ENCODE measurements around the gene MYRIP. TPM values are rescaled to one million over a fixed set of nuclear protein-coding genes. Genes with fewer than 3 reads are reported as not detected.

MYRIP gene
- polyA plus RNA-seq, 3 donors = not detected

DNA sequence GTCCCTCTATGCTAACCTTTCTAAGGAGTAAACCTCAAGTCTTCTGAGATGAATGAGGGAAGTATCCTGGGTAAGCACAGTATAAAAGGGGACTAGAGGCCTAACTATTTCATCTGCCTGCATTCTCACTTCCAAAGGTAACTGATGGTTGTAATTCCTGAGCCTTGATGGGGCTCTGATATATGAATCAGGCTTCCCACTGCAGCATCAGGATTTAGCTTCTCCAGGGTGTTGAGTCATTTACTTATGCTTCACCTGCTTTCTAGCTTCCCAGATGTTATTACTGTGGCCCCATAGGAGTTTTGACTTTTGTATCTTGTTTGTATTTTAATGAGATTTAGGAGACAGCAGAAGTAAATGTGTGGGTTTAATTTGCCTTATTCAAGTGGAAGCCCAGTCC, 292.8 kb downstream of the MYRIP start:
- Mint-ChIP-seq H3K27ac (no peak overlapping the region), H3K4me1 (no peaks in the 10 kb centered on the region), H3K4me3 (no peak overlapping the region), H3K27me3 (ENCODE audit: low read depth in 3 of 3) (peaks cover 0 to 4% (median 3%) of the 10 kb centered on the region in 3 donors), H3K9me3 (peaks cover 0 to 8% (median 3%) of the 10 kb centered on the region in 7 donors), H3K36me3 (no peaks in the 10 kb centered on the region)
- H3K4me3 ChIP-seq (replicated peaks in 1 of 3; ENCODE audit: low read depth in 2 of 3, low read length in 3 of 3) = no peak overlapping the region
- no peaks in the 10 kb centered on the region for H3K36me3 ChIP-seq (replicated peaks in 1 of 2; ENCODE audit: control insufficient read depth in 1 of 2, insufficient read depth in 2 of 2, low read length in 2 of 2)
- H3K4me1 ChIP-seq (ENCODE audit: control insufficient read depth in 1 of 2, insufficient read depth in 2 of 2, low read length in 2 of 2) = no peaks in the 10 kb centered on the region
- peaks cover 0 to 5% of the 10 kb centered on the region in 2 donors for H3K9me3 ChIP-seq (replicated peaks in 1 of 2; ENCODE audit: control insufficient read depth in 1 of 2, insufficient read depth in 1 of 2, low read length in 2 of 2)
- no peaks in the 10 kb centered on the region for H3K27me3 ChIP-seq (ENCODE audit: control insufficient read depth in 2 of 2, insufficient read depth in 2 of 2, low read length in 2 of 2)
- H3K9ac ChIP-seq (ENCODE audit: insufficient read depth, low read length, poor library complexity, severe bottlenecking) = no peak overlapping the region
- intact Hi-C loops (cut with micrococcal nuclease) = no loop called here
- no peak overlapping the region for H3K4me2 ChIP-seq (replicated peaks; ENCODE audit: extremely low read depth, low read length, poor library complexity, severe bottlenecking)
- TF ChIP-seq, protein P1, sequence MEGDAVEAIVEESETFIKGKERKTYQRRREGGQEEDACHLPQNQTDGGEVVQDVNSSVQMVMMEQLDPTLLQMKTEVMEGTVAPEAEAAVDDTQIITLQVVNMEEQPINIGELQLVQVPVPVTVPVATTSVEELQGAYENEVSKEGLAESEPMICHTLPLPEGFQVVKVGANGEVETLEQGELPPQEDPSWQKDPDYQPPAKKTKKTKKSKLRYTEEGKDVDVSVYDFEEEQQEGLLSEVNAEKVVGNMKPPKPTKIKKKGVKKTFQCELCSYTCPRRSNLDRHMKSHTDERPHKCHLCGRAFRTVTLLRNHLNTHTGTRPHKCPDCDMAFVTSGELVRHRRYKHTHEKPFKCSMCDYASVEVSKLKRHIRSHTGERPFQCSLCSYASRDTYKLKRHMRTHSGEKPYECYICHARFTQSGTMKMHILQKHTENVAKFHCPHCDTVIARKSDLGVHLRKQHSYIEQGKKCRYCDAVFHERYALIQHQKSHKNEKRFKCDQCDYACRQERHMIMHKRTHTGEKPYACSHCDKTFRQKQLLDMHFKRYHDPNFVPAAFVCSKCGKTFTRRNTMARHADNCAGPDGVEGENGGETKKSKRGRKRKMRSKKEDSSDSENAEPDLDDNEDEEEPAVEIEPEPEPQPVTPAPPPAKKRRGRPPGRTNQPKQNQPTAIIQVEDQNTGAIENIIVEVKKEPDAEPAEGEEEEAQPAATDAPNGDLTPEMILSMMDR (IDR thresholded peaks at IDR 0.05) = no peak
- no peaks in the 10 kb centered on the region for H4K20me1 ChIP-seq (ENCODE audit: insufficient read depth, low read length)
- no peaks in the 10 kb centered on the region for H3K79me2 ChIP-seq (ENCODE audit: insufficient read depth, low read length)
- DNase-seq = no peak
- H3K27ac ChIP-seq (ENCODE audit: low read depth in 1 of 2, low read length in 2 of 2) = no peak overlapping the region
- H2AFZ ChIP-seq (ENCODE audit: insufficient read depth, low read depth, low read length, poor library complexity, severe bottlenecking) = no peak overlapping the region

DNA sequence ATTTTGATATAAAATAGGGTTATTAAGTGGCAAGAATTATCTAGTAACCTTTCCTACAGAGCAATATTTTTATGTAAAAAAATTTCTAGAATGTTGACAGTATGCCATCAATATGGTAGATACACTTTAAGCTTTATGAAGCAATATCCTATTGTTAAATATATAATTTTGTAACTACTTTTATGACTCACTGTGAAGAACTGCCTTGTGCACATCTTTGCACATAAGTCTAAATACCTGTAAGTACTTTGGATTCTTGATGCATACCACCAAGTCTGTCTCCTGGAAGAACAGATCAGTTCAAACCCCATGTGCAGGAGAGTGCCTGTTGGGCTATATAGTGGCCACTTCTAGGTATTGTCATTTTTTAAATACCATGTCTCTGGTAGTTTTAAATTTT, 294.4 kb downstream of the MYRIP start:
- Histone ChIP-seq H2AFZ (ENCODE audit: insufficient read depth, low read depth, low read length, poor library complexity, severe bottlenecking) (no peak overlapping the region), H3K4me1 (ENCODE audit: control insufficient read depth in 1 of 2, insufficient read depth in 2 of 2, low read length in 2 of 2) (no peaks in the 10 kb centered on the region), H3K36me3 (replicated peaks in 1 of 2; ENCODE audit: control insufficient read depth in 1 of 2, insufficient read depth in 2 of 2, low read length in 2 of 2) (no peaks in the 10 kb centered on the region), H4K20me1 (ENCODE audit: insufficient read depth, low read length) (no peaks in the 10 kb centered on the region), H3K4me3 (replicated peaks in 1 of 3; ENCODE audit: low read depth in 2 of 3, low read length in 3 of 3) (no peak overlapping the region), H3K79me2 (ENCODE audit: insufficient read depth, low read length) (no peaks in the 10 kb centered on the region), H3K27ac (ENCODE audit: low read depth in 1 of 2, low read length in 2 of 2) (no peak overlapping the region), H3K4me2 (replicated peaks; ENCODE audit: extremely low read depth, low read length, poor library complexity, severe bottlenecking) (no peak overlapping the region), H3K9me3 (replicated peaks in 1 of 2; ENCODE audit: control insufficient read depth in 1 of 2, insufficient read depth in 1 of 2, low read length in 2 of 2) (peaks cover 0 to 5% of the 10 kb centered on the region in 2 donors), H3K9ac (ENCODE audit: insufficient read depth, low read length, poor library complexity, severe bottlenecking) (no peak overlapping the region), H3K27me3 (ENCODE audit: control insufficient read depth in 2 of 2, insufficient read depth in 2 of 2, low read length in 2 of 2) (no peaks in the 10 kb centered on the region)
- Mint-ChIP-seq H3K9me3 (peaks cover 0 to 12% (median 6%) of the 10 kb centered on the region in 7 donors), H3K27ac (no peak overlapping the region), H3K36me3 (no peaks in the 10 kb centered on the region), H3K4me3 (no peak overlapping the region), H3K4me1 (no peaks in the 10 kb centered on the region), H3K27me3 (ENCODE audit: low read depth in 3 of 3) (peaks cover 0 to 4% (median 3%) of the 10 kb centered on the region in 3 donors)
- intact Hi-C loops (cut with micrococcal nuclease) = no loop called here
- DNase-seq = no peak
- TF ChIP-seq, protein P1 (IDR thresholded peaks at IDR 0.05) = no peak
